Measurements from ENCODE around the gene WDFY4. TPM values are rescaled to one million over a fixed set of nuclear protein-coding genes. Genes with fewer than 3 reads are reported as not detected.

Gene WDFY4
- total RNA-seq, 1 experiment from 2014 or later, result not detected

GRCh38 chr10:48739170-48739569, 54.5 kb downstream of the WDFY4 start:
- Histone ChIP-seq H3K79me2 (ENCODE audit: insufficient read depth, low read length) (no peaks in the 10 kb centered on the region), H3K27ac (ENCODE audit: insufficient read length, low read depth, low read length) (no peak overlapping the region), H2BK20ac (ENCODE audit: low read depth, low read length, poor library complexity, severe bottlenecking) (no peak overlapping the region), H3K56ac (ENCODE audit: insufficient read length, low read depth, low read length) (no peak overlapping the region), H4K8ac (replicated peaks; ENCODE audit: insufficient read length, low read depth, low read length) (no peak overlapping the region), H3K23me2 (ENCODE audit: insufficient read length, low read depth, low read length, poor library complexity, severe bottlenecking) (no peaks in the 10 kb centered on the region), H4K20me1 (ENCODE audit: control insufficient read depth, insufficient read depth, insufficient read length) (no peaks in the 10 kb centered on the region), H3K18ac (ENCODE audit: insufficient read length, low read depth, low read length) (no peak overlapping the region), H3K23ac (ENCODE audit: insufficient read length, low read depth, low read length) (no peak overlapping the region), H3K4me1 (ENCODE audit: insufficient read depth, low read length) (no peaks in the 10 kb centered on the region), H2AFZ (ENCODE audit: low read length) (no peak overlapping the region), H3K4me2 (ENCODE audit: insufficient read depth, insufficient read length, low read length) (no peak overlapping the region), H4K5ac (ENCODE audit: insufficient read length, low read depth, low read length) (no peak overlapping the region), H3K27me3 (ENCODE audit: insufficient read depth, low read length) (no peaks in the 10 kb centered on the region), H3K9ac (ENCODE audit: extremely low read depth, insufficient read length, low read length) (no peak overlapping the region), H3K9me3 (ENCODE audit: control insufficient read depth, low read depth, low read length) (no peaks in the 10 kb centered on the region), H2BK5ac (ENCODE audit: insufficient read length, low read length) (no peak overlapping the region), H4K91ac (ENCODE audit: insufficient read length, low read depth, low read length) (no peak overlapping the region), H3K79me1 (ENCODE audit: insufficient read depth, low read depth, low read length, poor library complexity, severe bottlenecking) (no peaks in the 10 kb centered on the region), H2BK120ac (ENCODE audit: low read depth, low read length, poor library complexity, severe bottlenecking) (no peak overlapping the region), H3K14ac (ENCODE audit: insufficient read depth, low read length) (no peak overlapping the region), H3K4ac (ENCODE audit: low read depth, low read length) (no peak overlapping the region), H3T11ph (ENCODE audit: low read length) (no peak overlapping the region), H2BK12ac (ENCODE audit: insufficient read length, low read depth, low read length) (no peak overlapping the region), H2AK5ac (ENCODE audit: insufficient read length, low read length) (no peak overlapping the region), H2BK15ac (ENCODE audit: low read depth, low read length) (no peak overlapping the region)
- Mint-ChIP-seq H3K36me3 (ENCODE audit: insufficient read depth in 1 of 3, low read depth in 3 of 3) (no peaks in the 10 kb centered on the region; a peak in 1 of 7 replicates), H3K9me3 (no peaks in the 10 kb centered on the region; a peak in 1 of 5 replicates), H3K4me1 (peaks cover 9 to 10% of the 10 kb centered on the region in 2 experiments), H3K27me3 (ENCODE audit: low read depth) (peaks cover 2% of the 10 kb centered on the region; the same call in 1 of the 2 replicates), H3K4me3 (no peak overlapping the region), H3K27ac (no peak overlapping the region)
- no peak for TF ChIP-seq CTCF (conservative IDR thresholded peaks at IDR 0.05)
- DNase-seq, result no peak
- WGBS (ENCODE audit: extremely low coverage, insufficient read length, low lambda C conversion rate), result no CpG with 5 or more reads among the region's 7 CpGs

All from H9 (cell line).